ENCODE data around the gene KCNAB1. TPM values are rescaled to one million over a fixed set of nuclear protein-coding genes. Genes with fewer than 3 reads are reported as not detected.

The KCNAB1 gene
- total RNA-seq, 4 donors from 2014 or later, result 0.20 to 3.0 (median 1.6) TPM

DNA sequence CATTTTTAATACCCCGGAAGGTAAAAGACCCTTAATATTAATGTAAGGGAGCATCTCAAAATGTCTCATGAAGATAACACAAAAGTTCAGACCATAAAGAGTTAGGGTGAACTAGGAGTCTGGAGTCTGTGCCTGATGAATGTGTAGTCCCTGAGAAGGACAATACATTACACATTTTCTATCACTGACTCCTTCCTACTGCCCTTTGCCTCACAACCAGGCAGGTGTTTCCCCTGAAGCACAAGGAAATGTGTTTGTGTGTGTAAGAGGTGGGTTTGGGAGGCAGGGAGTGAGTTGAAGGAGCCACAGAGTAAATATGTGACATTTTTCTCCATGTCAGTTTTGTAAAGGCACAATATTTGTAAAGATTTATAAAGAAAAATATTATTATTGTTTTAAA lies 375.4 kb downstream of the KCNAB1 start:
- in situ Hi-C loops (cut with MboI; ENCODE audit: low pct_ligation_motif_present in 1 of 4, low pct_unique_long_range_greater_than_20kb in 1 of 4, low sequenced_read_pairs in 3 of 4), result no loop called here
- no peak overlapping the region for H3K27ac ChIP-seq
- no peak for DNase-seq
- H3K4me3 ChIP-seq, result no peak overlapping the region
- intact Hi-C loops (cut with DNase I; ENCODE audit: low total_unique reads), result no loop called here
- H3K36me3 ChIP-seq, result no peaks in the 10 kb centered on the region
- TF ChIP-seq, protein P1, sequence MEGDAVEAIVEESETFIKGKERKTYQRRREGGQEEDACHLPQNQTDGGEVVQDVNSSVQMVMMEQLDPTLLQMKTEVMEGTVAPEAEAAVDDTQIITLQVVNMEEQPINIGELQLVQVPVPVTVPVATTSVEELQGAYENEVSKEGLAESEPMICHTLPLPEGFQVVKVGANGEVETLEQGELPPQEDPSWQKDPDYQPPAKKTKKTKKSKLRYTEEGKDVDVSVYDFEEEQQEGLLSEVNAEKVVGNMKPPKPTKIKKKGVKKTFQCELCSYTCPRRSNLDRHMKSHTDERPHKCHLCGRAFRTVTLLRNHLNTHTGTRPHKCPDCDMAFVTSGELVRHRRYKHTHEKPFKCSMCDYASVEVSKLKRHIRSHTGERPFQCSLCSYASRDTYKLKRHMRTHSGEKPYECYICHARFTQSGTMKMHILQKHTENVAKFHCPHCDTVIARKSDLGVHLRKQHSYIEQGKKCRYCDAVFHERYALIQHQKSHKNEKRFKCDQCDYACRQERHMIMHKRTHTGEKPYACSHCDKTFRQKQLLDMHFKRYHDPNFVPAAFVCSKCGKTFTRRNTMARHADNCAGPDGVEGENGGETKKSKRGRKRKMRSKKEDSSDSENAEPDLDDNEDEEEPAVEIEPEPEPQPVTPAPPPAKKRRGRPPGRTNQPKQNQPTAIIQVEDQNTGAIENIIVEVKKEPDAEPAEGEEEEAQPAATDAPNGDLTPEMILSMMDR (IDR thresholded peaks at IDR 0.05), result no peak
- TF ChIP-seq EP300 (IDR thresholded peaks at IDR 0.05; ENCODE audit: low read depth) (no peak), POLR2A (IDR thresholded peaks at IDR 0.05) (no peak), POLR2AphosphoS5 (IDR thresholded peaks at IDR 0.05) (no peak)
- 80 to 97% methylated on average over 1 of the region's 1 CpG for WGBS, 2 donors (ENCODE audit: low coverage in 1 of 2)
- H3K9me3 ChIP-seq, result no peaks in the 10 kb centered on the region
- no peaks in the 10 kb centered on the region for H3K27me3 ChIP-seq
- peaks cover 0 to 3% (median 0%) of the 10 kb centered on the region in 4 donors for H3K4me1 ChIP-seq

DNA sequence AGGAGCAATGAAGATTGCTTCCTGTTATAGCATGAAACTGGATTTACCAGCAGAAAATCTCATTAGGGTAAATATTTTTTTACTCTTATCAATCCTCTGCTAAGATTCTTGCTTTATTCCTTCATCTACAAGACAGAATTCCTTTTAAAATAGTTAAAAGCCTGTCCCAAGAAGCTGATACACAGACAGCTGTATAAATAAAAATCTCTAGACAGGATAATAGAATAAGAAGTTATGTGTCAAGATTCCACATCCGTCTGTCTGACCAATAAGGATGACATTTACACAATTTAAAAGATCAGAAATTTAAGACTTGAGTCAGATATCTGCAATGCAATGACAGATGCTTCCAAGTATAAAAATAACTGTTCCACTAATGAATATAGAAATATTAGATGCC lies 376.9 kb downstream of the KCNAB1 start:
- no peaks in the 10 kb centered on the region for H3K36me3 ChIP-seq
- WGBS, 2 donors (ENCODE audit: low coverage in 1 of 2), result 77 to 90% methylated on average over 1 of the region's 1 CpG
- H3K27me3 ChIP-seq, result no peaks in the 10 kb centered on the region
- no peak for DNase-seq
- H3K9me3 ChIP-seq, result no peaks in the 10 kb centered on the region
- no peak overlapping the region for H3K27ac ChIP-seq
- TF ChIP-seq, protein P1 (IDR thresholded peaks at IDR 0.05), result no peak
- TF ChIP-seq POLR2AphosphoS5 (IDR thresholded peaks at IDR 0.05) (no peak), EP300 (IDR thresholded peaks at IDR 0.05; ENCODE audit: low read depth) (no peak), POLR2A (IDR thresholded peaks at IDR 0.05) (no peak)
- H3K4me3 ChIP-seq, result no peak overlapping the region
- peaks cover 0 to 3% (median 0%) of the 10 kb centered on the region in 4 donors for H3K4me1 ChIP-seq
- intact Hi-C loops (cut with DNase I; ENCODE audit: low total_unique reads), result no loop called here
- in situ Hi-C loops (cut with MboI; ENCODE audit: low pct_ligation_motif_present in 1 of 4, low pct_unique_long_range_greater_than_20kb in 1 of 4, low sequenced_read_pairs in 3 of 4), result no loop called here

DNA sequence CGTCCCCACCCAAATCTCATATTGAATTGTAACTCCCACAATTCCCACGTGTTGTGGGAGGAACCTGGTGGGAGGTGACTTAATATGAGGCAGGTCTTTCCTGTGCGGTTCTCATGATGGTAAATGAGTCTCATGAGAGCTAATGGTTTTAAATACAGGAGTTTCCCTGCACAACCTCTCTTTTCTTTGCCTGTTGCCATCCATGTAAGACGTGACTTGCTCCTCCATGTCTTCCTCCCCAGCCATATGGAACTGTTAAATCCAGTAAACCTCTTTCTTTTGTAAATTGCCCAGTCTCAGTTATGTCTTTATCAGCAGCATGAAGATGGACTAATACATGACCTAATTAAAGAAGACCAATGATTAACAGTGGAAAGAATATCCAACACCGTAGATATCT lies 377.9 kb downstream of the KCNAB1 start:
- intact Hi-C loops (cut with DNase I; ENCODE audit: low total_unique reads), result no loop called here

DNA sequence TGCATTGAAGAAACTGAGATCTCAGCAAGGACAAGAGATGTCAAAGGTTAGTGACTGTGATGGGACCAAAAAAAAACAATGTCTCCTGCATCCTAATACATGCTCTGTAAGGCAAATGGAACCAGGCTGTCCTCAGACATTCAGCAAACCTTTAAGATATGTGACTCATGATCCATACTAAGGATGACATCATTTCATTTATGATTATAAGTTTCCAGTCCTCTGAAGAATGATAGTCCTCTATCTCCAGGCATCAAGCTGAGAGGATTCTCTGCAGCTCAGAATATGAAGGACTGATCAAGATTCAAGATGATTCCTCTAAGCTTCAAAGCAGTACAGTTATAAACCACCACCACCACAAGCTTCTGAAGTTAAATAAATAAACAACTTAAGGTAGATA lies 386.9 kb downstream of the KCNAB1 start:
- TF ChIP-seq EP300 (IDR thresholded peaks at IDR 0.05; ENCODE audit: low read depth) (no peak), POLR2AphosphoS5 (IDR thresholded peaks at IDR 0.05) (no peak), POLR2A (IDR thresholded peaks at IDR 0.05) (no peak)
- TF ChIP-seq, protein P1 (IDR thresholded peaks at IDR 0.05), result no peak
- H3K36me3 ChIP-seq, result no peaks in the 10 kb centered on the region
- no peaks in the 10 kb centered on the region for H3K9me3 ChIP-seq
- no peak overlapping the region for H3K27ac ChIP-seq
- no peaks in the 10 kb centered on the region for H3K27me3 ChIP-seq
- peaks cover 0 to 5% (median 0%) of the 10 kb centered on the region in 4 donors for H3K4me1 ChIP-seq
- intact Hi-C loops (cut with DNase I; ENCODE audit: low total_unique reads), result no loop called here
- no peak overlapping the region for H3K4me3 ChIP-seq
- DNase-seq, result no peak
- in situ Hi-C loops (cut with MboI; ENCODE audit: low pct_ligation_motif_present in 1 of 4, low pct_unique_long_range_greater_than_20kb in 1 of 4, low sequenced_read_pairs in 3 of 4), result loop anchor here in 3 of 4 donors (10.0 to 25.0 kb wide), 2 partner anchors 345 to 352 kb away; no protein-coding TSS in a partner anchor

More for the DNA sequence above, 377.9 kb downstream of the KCNAB1 start:
- DNase-seq, result no peak
- WGBS, 2 donors (ENCODE audit: low coverage in 1 of 2), result 64 to 81% methylated on average over 1 to 5 of the region's 5 CpGs
- H3K36me3 ChIP-seq, result no peaks in the 10 kb centered on the region
- H3K27ac ChIP-seq, result no peak overlapping the region
- no peaks in the 10 kb centered on the region for H3K9me3 ChIP-seq
- no peaks in the 10 kb centered on the region for H3K27me3 ChIP-seq
- TF ChIP-seq POLR2AphosphoS5 (IDR thresholded peaks at IDR 0.05) (no peak), POLR2A (IDR thresholded peaks at IDR 0.05) (no peak), EP300 (IDR thresholded peaks at IDR 0.05; ENCODE audit: low read depth) (no peak)
- TF ChIP-seq, protein P1 (IDR thresholded peaks at IDR 0.05), result no peak
- in situ Hi-C loops (cut with MboI; ENCODE audit: low pct_ligation_motif_present in 1 of 4, low pct_unique_long_range_greater_than_20kb in 1 of 4, low sequenced_read_pairs in 3 of 4), result no loop called here
- peaks cover 0 to 3% (median 0%) of the 10 kb centered on the region in 4 donors for H3K4me1 ChIP-seq
- no peak overlapping the region for H3K4me3 ChIP-seq

Data from transverse colon (tissue), 4 donors.